HEK293 (cell line): ENCODE measurements around the gene SLC6A9.

Experiments used
- GLI2 ChIP-seq: fragments of 450-650 bp; formaldehyde crosslinking; IDR thresholded peaks from 2 replicates; pipeline ENCODE4; 2017; ENCODE audit warnings: missing biosample characterization, missing genetic modification characterization, low read depth, borderline replicate concordance
- GLIS1 ChIP-seq: fragments of 450-650 bp; formaldehyde crosslinking; IDR thresholded peaks from 2 replicates; pipeline ENCODE4 v1.5.1; 2016; ENCODE audit warnings: missing biosample characterization, missing genetic modification characterization
- HOXA7 ChIP-seq: sonication (generic); formaldehyde crosslinking; IDR thresholded peaks from 2 replicates; pipeline ENCODE4 v1.8.1; 2022; ENCODE audit warnings: missing genetic modification reagents, borderline replicate concordance
- HOXD13 ChIP-seq: sonication (generic); formaldehyde crosslinking; IDR thresholded peaks from 2 replicates; pipeline ENCODE4 v1.8.0; 2022; ENCODE audit warnings: missing genetic modification reagents, borderline replicate concordance
- KLF16 ChIP-seq: fragments of 450-650 bp; formaldehyde crosslinking; IDR thresholded peaks from 2 replicates; pipeline ENCODE4 v1.5.1; 2017; ENCODE audit warnings: missing biosample characterization, missing genetic modification characterization
- MZF1 ChIP-seq: fragments of 450-650 bp; formaldehyde crosslinking; IDR thresholded peaks from 2 replicates; pipeline ENCODE4 v1.5.1; 2017; ENCODE audit warnings: missing biosample characterization, missing genetic modification characterization, borderline replicate concordance
- OSR2 ChIP-seq: fragments of 450-650 bp; formaldehyde crosslinking; IDR thresholded peaks from 2 replicates; pipeline ENCODE4 v1.5.1; 2016; ENCODE audit warnings: missing biosample characterization, missing genetic modification characterization
- SP2 ChIP-seq: fragments of 450-650 bp; formaldehyde crosslinking; IDR thresholded peaks from 2 replicates; pipeline ENCODE4 v1.5.1; 2016; ENCODE audit warnings: missing biosample characterization, missing genetic modification characterization
- SP7 ChIP-seq: fragments of 450-650 bp; formaldehyde crosslinking; IDR thresholded peaks from 2 replicates; pipeline ENCODE4 v1.5.1; 2016; ENCODE audit warnings: missing biosample characterization, missing genetic modification characterization
- YY2 ChIP-seq: fragments of 450-650 bp; formaldehyde crosslinking; IDR thresholded peaks from 2 replicates; pipeline ENCODE4 v1.5.1; 2016; ENCODE audit warnings: missing biosample characterization, missing genetic modification characterization
- ZFHX2 ChIP-seq: fragments of 450-650 bp; formaldehyde crosslinking; conservative IDR thresholded peaks from 2 replicates; pipeline ENCODE4 v1.5.1; 2016; ENCODE audit warnings: missing biosample characterization, missing genetic modification characterization
- ZIC2 ChIP-seq: fragments of 450-650 bp; formaldehyde crosslinking; IDR thresholded peaks from 2 replicates; pipeline ENCODE4 v1.5.1; 2016; ENCODE audit warnings: missing biosample characterization, missing genetic modification characterization
- ZNF324 ChIP-seq: fragments of 450-650 bp; formaldehyde crosslinking; IDR thresholded peaks from 2 replicates; pipeline ENCODE4 v1.5.1; 2016; ENCODE audit warnings: missing biosample characterization, missing genetic modification characterization
- ZNF366 ChIP-seq: fragments of 450-650 bp; formaldehyde crosslinking; conservative IDR thresholded peaks from 2 replicates; pipeline ENCODE4 v1.5.1; 2016; ENCODE audit warnings: missing biosample characterization, missing genetic modification characterization
- ZNF37A ChIP-seq: fragments of 450-650 bp; IDR thresholded peaks from 2 replicates; pipeline ENCODE4 v1.5.1; 2018; ENCODE audit warnings: missing biosample characterization, missing genetic modification characterization
- ZNF549 ChIP-seq: fragments of 450-650 bp; IDR thresholded peaks from 2 replicates; pipeline ENCODE4 v1.5.1; 2018; ENCODE audit warnings: missing biosample characterization, missing genetic modification characterization, mild to moderate bottlenecking, inconsistent platforms, moderate library complexity
- ZNF558 ChIP-seq: fragments of 450-650 bp; formaldehyde crosslinking; IDR thresholded peaks from 2 replicates; pipeline ENCODE4 v1.5.1; 2016; ENCODE audit warnings: missing biosample characterization, missing genetic modification characterization
- ZNF621 ChIP-seq: fragments of 450-650 bp; formaldehyde crosslinking; IDR thresholded peaks from 2 replicates; pipeline ENCODE4 v1.5.1; 2017; ENCODE audit warnings: missing biosample characterization, missing genetic modification characterization
- ZNF624 ChIP-seq: fragments of 450-650 bp; formaldehyde crosslinking; IDR thresholded peaks from 2 replicates; pipeline ENCODE4 v1.5.1; 2017; ENCODE audit warnings: missing biosample characterization, missing genetic modification characterization
- ZNF629 ChIP-seq: fragments of 450-650 bp; formaldehyde crosslinking; IDR thresholded peaks from 2 replicates; pipeline ENCODE4 v1.5.1; 2017; ENCODE audit warnings: missing biosample characterization, missing genetic modification characterization
- ZNF660 ChIP-seq: fragments of 450-650 bp; IDR thresholded peaks from 2 replicates; pipeline ENCODE4 v1.5.1; 2018; ENCODE audit warnings: missing biosample characterization, mild to moderate bottlenecking, missing genetic modification characterization
- ZNF670 ChIP-seq: fragments of 450-650 bp; formaldehyde crosslinking; IDR thresholded peaks from 2 replicates; pipeline ENCODE4 v1.5.1; 2016; ENCODE audit warnings: missing biosample characterization, missing genetic modification characterization, low read depth
- ZNF843 ChIP-seq: fragments of 450-650 bp; formaldehyde crosslinking; IDR thresholded peaks from 2 replicates; pipeline ENCODE4 v1.5.1; 2016; ENCODE audit warnings: missing biosample characterization, missing genetic modification characterization
- ZSCAN16 ChIP-seq: fragments of 450-650 bp; formaldehyde crosslinking; IDR thresholded peaks from 2 replicates; pipeline ENCODE4 v1.5.1; 2016; ENCODE audit warnings: missing biosample characterization, missing genetic modification characterization
- TF ChIP-seq, protein P1 (sequence below): fragments of 450-650 bp; formaldehyde crosslinking; conservative IDR thresholded peaks from 2 replicates; pipeline ENCODE4 v1.5.1; 2016; ENCODE audit warnings: low read depth, missing biosample characterization, missing genetic modification characterization
- TF ChIP-seq, protein P2 (sequence below): fragments of 450-650 bp; formaldehyde crosslinking; IDR thresholded peaks from 2 replicates; pipeline ENCODE4 v1.5.1; 2016; ENCODE audit warnings: missing biosample characterization, missing genetic modification characterization
- TF ChIP-seq, protein P3 (sequence below): fragments of 450-650 bp; formaldehyde crosslinking; IDR thresholded peaks from 2 replicates; pipeline ENCODE4 v1.5.1; 2017; ENCODE audit warnings: missing biosample characterization, missing genetic modification characterization
- TF ChIP-seq, protein P4 (sequence below): fragments of 450-650 bp; formaldehyde crosslinking; IDR thresholded peaks from 2 replicates; pipeline ENCODE4 v1.5.1; 2016; ENCODE audit warnings: missing biosample characterization, missing genetic modification characterization
- TF ChIP-seq, protein P5 (sequence below): fragments of 450-650 bp; formaldehyde crosslinking; IDR thresholded peaks from 2 replicates; pipeline ENCODE4 v1.5.1; 2016; ENCODE audit warnings: missing biosample characterization, missing genetic modification characterization
- TF ChIP-seq, protein P6 (sequence below): fragments of 450-650 bp; formaldehyde crosslinking; IDR thresholded peaks from 2 replicates; pipeline ENCODE4 v1.5.1; 2016; ENCODE audit warnings: missing biosample characterization, missing genetic modification characterization

Gene SLC6A9

DNA sequence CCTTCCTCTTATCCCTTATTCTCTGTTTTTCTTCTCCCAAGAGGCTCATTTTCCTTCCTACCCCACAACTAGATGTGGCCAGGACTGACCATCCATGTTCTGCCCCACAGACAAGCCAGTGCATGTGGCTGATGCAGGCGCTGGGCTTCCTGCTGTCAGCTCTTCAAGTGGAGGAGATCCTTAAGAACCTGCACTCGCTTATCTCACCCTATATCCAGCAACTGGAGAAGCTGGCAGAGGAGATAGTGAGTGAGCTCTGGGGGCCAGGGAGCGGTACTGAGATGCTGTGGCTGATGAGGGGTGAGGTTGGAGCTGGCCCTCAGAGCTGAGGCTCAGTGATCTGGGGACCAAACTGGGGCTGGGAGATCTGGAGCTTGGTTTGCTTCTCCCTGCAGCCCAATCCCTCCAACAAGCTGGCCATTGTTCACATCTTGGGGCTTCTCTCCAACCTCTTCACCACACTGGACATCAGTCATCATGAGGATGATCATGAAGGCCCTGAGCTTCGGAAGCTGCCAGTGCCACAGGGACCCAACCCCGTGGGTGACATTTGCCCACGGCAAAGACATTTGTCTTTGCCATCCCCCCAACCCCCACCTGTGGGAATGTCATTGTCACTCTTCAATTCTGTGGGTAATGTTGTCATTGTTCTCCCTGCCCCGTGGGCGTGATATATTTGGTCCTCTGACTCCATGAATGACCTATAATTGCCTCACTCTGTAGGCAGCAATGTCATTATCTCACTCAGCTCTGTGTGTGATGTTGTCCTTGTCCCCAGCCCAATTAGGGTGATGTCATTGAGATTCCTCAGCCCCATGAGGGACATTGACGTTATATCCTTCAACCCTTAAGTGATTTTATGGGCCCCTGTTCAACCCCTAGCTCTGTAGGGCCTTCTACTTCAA, 72.7 kb downstream of the SLC6A9 start (continued):
- TF ChIP-seq, protein P1, sequence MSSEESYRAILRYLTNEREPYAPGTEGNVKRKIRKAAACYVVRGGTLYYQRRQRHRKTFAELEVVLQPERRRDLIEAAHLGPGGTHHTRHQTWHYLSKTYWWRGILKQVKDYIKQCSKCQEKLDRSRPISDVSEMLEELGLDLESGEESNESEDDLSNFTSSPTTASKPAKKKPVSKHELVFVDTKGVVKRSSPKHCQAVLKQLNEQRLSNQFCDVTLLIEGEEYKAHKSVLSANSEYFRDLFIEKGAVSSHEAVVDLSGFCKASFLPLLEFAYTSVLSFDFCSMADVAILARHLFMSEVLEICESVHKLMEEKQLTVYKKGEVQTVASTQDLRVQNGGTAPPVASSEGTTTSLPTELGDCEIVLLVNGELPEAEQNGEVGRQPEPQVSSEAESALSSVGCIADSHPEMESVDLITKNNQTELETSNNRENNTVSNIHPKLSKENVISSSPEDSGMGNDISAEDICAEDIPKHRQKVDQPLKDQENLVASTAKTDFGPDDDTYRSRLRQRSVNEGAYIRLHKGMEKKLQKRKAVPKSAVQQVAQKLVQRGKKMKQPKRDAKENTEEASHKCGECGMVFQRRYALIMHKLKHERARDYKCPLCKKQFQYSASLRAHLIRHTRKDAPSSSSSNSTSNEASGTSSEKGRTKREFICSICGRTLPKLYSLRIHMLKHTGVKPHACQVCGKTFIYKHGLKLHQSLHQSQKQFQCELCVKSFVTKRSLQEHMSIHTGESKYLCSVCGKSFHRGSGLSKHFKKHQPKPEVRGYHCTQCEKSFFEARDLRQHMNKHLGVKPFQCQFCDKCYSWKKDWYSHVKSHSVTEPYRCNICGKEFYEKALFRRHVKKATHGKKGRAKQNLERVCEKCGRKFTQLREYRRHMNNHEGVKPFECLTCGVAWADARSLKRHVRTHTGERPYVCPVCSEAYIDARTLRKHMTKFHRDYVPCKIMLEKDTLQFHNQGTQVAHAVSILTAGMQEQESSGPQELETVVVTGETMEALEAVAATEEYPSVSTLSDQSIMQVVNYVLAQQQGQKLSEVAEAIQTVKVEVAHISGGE (tag by site-specific recombination) = no peak
- no peak for TF ChIP-seq KLF16
- TF ChIP-seq, protein P2, sequence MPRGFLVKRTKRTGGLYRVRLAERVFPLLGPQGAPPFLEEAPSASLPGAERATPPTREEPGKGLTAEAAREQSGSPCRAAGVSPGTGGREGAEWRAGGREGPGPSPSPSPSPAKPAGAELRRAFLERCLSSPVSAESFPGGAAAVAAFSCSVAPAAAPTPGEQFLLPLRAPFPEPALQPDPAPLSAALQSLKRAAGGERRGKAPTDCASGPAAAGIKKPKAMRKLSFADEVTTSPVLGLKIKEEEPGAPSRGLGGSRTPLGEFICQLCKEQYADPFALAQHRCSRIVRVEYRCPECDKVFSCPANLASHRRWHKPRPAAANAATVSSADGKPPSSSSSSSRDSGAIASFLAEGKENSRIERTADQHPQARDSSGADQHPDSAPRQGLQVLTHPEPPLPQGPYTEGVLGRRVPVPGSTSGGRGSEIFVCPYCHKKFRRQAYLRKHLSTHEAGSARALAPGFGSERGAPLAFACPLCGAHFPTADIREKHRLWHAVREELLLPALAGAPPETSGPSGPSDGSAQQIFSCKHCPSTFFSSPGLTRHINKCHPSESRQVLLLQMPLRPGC (tag by site-specific recombination) = peak; percentile 81
- TF ChIP-seq, protein P3, sequence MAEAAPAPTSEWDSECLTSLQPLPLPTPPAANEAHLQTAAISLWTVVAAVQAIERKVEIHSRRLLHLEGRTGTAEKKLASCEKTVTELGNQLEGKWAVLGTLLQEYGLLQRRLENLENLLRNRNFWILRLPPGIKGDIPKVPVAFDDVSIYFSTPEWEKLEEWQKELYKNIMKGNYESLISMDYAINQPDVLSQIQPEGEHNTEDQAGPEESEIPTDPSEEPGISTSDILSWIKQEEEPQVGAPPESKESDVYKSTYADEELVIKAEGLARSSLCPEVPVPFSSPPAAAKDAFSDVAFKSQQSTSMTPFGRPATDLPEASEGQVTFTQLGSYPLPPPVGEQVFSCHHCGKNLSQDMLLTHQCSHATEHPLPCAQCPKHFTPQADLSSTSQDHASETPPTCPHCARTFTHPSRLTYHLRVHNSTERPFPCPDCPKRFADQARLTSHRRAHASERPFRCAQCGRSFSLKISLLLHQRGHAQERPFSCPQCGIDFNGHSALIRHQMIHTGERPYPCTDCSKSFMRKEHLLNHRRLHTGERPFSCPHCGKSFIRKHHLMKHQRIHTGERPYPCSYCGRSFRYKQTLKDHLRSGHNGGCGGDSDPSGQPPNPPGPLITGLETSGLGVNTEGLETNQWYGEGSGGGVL (tag by site-specific recombination) = peak; percentile 45; the same call in 1 of the 2 replicates
- no peak for TF ChIP-seq ZNF624 (tag by site-specific recombination)
- no peak for TF ChIP-seq SP2
- TF ChIP-seq, protein P4, sequence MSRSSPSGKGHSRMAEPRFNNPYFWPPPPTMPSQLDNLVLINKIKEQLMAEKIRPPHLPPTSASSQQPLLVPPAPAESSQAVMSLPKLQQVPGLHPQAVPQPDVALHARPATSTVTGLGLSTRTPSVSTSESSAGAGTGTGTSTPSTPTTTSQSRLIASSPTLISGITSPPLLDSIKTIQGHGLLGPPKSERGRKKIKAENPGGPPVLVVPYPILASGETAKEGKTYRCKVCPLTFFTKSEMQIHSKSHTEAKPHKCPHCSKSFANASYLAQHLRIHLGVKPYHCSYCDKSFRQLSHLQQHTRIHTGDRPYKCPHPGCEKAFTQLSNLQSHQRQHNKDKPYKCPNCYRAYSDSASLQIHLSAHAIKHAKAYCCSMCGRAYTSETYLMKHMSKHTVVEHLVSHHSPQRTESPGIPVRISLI = no peak
- no peak for TF ChIP-seq ZNF621 (tag by site-specific recombination)
- TF ChIP-seq ZNF37A = no peak
- peak; percentile 76 for TF ChIP-seq ZNF558 (tag by site-specific recombination)
- peak; percentile 98 for TF ChIP-seq ZNF629 (tag by site-specific recombination)
- TF ChIP-seq ZNF670 (tag by site-specific recombination) = no peak
- no peak for TF ChIP-seq HOXA7 (CRISPR knock-in tag)
- peak; percentile 96 for TF ChIP-seq GLIS1
- peak; percentile 99 for TF ChIP-seq ZFHX2 (tag by site-specific recombination)
- no peak for TF ChIP-seq HOXD13 (CRISPR knock-in tag)
- TF ChIP-seq, protein P5, sequence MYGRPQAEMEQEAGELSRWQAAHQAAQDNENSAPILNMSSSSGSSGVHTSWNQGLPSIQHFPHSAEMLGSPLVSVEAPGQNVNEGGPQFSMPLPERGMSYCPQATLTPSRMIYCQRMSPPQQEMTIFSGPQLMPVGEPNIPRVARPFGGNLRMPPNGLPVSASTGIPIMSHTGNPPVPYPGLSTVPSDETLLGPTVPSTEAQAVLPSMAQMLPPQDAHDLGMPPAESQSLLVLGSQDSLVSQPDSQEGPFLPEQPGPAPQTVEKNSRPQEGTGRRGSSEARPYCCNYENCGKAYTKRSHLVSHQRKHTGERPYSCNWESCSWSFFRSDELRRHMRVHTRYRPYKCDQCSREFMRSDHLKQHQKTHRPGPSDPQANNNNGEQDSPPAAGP (tag by site-specific recombination) = peak; percentile 55; the same call in 1 of the 2 replicates
- peak; percentile 68 for TF ChIP-seq ZNF366
- 0 out of 2 replicates have a peak, but pooled peaks have one; percentile 35 for TF ChIP-seq ZNF660 (tag by site-specific recombination)
- peak; percentile 81 for TF ChIP-seq SP7 (tag by site-specific recombination)
- peak; percentile 75 for TF ChIP-seq ZNF843
- TF ChIP-seq, protein P6, sequence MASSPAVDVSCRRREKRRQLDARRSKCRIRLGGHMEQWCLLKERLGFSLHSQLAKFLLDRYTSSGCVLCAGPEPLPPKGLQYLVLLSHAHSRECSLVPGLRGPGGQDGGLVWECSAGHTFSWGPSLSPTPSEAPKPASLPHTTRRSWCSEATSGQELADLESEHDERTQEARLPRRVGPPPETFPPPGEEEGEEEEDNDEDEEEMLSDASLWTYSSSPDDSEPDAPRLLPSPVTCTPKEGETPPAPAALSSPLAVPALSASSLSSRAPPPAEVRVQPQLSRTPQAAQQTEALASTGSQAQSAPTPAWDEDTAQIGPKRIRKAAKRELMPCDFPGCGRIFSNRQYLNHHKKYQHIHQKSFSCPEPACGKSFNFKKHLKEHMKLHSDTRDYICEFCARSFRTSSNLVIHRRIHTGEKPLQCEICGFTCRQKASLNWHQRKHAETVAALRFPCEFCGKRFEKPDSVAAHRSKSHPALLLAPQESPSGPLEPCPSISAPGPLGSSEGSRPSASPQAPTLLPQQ = peak; percentile 79
- peak; percentile 44; the same call in 1 of the 2 replicates for TF ChIP-seq GLI2 (tag by site-specific recombination)
- peak; percentile 85 for TF ChIP-seq ZIC2 (tag by site-specific recombination)
- TF ChIP-seq ZSCAN16 (tag by site-specific recombination) = no peak
- TF ChIP-seq ZNF549 (tag by site-specific recombination) = no peak
- TF ChIP-seq MZF1 (tag by site-specific recombination) = no peak
- TF ChIP-seq ZNF324 (tag by site-specific recombination) = peak; percentile 56; the same call in 1 of the 2 replicates
- TF ChIP-seq YY2 = no peak
- no peak for TF ChIP-seq OSR2 (tag by site-specific recombination)
